Right hindlimb (tissue), 1 donor: Measurements from ENCODE around the gene PGAM5.
"Not testable (repeated sequence)": the region's sequence is repeated elsewhere in the genome, so short reads cannot be mapped to it uniquely, and the experiment has no call there.

ENCODE experiments used
- DNase-seq: peaks from one replicate; pipeline ENCODE4 v3.0.0-alpha.2; 2018

PGAM5 gene

DNA sequence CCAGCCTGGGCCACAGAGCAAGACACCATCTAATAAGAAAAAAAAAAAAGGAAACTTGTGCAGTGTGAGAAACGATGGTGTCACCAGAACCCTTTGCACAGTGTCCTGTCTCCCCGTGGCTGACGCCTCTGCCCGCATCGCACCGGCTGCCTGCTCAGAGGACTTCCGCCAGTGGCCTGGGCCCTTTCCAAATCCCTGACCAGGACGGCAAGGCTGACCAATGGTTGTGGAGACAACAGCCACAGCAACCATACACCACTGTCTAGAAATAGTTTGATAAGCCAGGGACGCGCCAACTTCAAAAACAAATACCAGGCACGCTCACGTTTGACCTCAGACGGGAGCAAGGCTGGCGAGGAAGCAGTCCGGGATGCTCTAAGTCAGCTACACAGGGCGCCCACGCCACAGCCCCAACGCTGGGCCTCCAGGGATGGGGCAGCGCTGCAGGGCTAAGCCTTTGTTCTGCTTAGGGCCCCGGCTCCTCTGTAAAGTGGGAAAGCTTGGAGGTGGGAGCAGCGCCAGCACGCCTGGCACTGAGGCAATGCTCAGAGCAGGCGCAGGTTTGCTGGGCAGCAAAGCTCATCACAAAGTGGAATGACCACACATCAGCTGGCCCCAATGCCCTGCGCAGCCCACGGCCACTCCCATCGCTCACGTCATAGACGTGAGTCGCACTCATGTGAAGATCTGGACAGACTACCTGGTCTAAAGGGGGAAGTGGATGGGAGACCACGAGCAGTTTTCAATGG, 12.5 kb downstream of the PGAM5 start:
- no peak for DNase-seq

DNA sequence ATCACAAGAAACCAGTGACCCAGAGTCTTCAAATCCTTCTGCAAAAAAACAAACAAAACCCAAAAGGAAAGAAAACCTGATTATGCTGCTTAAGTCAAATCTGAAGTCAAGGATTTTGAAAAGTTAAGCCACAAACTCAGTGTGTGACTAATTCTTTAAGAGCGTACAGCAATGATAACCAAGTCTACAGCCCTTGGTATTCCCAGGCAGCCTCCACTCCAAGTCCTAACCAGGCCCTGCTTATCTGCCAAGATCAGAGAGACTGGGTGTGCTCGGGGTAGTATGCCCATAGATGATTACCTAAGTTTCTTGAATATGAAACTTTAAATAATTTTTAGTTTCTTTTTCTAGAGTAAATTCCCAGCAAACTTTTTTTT, 13.1 kb downstream of the PGAM5 start:
- DNase-seq = no peak

DNA sequence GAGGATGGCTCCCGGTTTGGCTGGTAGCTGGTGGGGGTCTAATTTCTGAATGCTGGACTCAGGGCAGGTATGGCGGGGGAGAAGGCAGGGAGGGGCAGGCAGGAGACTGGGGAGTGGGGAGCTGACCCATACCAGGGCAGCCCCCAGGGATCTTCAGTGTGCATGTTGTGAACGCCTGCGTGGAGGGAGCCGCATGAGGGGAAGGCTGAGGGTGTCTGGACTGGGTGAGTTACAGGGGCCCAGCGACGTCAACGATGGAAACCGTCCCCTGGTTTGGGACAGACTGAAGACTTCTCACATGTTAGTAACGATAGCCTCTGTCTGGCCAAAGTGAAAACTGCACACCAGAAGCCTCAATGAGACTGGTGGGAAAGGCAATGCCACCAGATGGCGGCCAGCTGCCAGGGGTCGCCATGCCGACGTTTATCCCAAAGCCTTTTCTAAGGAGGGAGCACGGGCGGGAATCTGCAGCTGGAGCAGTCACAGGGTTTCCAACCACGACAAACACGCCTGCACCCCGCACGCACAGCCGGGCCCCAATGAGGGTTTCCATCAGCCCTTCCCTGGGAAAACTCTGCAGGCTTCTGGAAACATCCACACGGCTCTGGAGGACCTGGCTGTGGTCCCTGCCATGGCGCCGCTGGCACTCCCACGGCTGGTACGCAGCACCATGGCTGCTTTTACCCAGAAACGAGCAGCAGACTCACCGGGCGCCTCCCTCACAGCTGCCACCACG, 14.0 kb downstream of the PGAM5 start:
- DNase-seq = peak; percentile 62

DNA sequence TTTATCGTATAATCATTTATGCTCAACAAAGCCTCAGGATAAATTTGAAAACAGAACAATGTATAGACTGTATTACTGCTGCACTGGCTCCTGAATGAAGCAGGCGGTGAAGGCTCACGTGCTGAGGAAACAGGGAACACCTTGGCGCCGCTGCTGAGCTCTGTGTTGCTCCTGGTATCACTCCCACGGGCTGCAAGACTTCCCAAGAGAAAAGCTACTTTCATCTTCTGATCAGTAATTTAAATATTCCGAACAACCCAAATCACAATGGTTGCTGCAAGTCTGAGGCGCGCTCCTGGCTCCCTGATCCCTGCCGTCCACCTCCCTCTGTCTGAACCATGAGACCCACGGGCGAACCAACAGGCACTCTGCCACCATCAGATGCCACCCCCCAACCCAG, 15.7 kb downstream of the PGAM5 start:
- DNase-seq = no peak

DNA sequence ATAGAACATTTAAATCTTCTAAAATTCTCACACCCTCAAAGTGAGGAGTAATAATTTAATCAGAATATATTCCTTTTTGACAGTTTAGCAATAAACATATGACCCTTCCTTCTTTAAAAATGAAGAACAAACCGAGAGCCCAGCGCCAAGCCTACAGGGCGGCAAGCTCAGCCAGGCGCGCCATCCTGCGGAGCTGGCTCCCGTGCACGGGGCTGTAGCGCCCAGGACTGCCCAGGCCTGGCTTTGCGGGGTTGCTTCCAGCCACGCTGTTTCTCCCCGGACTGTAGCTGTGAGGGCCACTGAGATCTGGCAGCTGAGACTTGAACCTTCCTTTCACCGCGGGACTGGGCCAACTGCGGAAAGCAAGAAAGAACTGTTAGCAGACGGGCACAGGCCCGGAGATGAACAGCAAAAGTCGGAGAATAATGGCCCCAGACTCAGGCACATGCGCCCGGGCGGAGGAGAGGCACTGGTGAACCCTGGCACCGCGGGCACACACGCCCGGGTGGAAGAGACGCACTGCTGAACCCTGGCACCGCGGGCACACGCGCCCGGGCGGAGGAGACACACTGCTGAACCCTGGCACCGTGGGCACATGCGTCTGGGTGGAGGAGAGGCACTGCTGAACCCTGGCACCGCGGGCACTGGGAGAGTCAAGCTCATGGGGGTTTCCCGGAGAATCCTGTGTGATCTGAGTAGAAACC, 16.6 kb downstream of the PGAM5 start:
- no peak for DNase-seq

DNA sequence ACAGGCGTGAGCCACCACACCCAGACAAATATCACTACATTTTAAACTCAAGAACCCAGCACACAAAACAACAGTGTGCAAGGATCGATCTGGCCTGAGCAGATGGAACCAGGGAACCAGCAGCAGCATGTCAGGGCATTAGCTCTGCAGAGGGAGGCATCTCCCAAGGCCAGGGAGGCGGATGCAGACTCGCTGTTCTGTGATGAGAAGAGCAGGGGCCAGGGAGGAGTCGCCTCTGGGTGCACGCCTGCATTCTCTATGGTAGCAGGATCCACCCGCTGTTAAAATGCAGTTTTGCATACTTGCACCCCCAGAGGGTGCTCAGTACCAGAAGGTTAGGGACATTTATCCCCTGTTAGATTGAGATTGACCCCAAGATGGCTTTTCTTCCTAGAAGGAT, 17.9 kb downstream of the PGAM5 start:
- DNase-seq = no peak

DNA sequence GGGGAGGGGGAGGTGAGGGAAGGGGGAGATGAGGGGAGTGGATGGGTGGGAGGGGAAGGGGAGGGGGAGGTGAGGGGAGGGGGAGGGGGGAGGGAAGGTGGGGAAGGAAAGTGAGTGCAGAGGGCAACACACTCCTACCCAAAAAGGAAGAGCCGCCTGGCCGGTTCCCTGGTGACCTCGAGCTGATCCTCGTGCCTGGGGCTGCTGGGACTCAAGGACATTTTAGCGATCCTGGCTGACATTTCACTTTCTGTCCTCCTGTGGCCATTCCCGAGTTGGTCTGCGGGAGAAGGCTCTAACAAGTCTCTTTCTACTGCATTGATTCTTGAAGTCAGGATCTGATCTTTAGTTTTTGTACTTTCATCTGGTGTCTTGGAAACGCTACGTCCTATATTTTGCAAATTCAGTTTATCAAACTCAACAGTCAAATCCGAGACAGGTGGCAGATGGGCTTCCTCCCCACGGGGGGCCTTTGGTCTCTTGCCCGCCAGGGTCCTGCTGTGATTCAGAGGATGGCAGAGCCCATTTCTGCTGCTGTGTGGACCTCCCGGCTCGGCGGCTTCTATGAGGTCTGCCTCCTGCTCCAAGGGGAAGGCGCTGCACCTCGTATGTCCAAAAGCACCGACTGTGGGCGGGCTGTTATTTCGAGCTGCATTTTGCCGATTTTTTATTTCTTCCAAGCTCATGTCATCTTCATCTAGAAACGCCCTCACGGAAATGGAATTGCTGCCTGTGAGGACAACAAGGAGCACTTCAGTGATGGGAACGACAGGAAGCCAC, 19.1 kb downstream of the PGAM5 start:
- DNase-seq = no peak

DNA sequence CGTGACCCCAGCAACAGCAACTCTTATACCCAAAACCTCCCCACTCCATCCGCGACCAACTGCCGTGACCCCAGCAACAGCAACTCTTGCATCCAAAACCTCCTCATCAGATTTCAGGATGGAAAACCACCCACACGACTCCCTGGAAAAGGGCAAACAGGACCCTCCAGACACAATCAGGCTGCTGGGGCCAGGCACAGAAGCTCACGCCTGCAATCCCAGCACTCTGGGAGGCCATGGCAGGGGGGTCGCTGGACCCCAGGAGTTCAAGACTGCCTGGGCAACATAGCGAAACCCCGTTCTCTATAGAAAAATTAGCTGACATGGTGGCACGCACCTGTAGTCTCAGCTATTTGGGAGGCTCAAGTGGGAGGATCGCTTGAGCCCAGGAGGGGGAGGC, 19.7 kb downstream of the PGAM5 start:
- no peak for DNase-seq

DNA sequence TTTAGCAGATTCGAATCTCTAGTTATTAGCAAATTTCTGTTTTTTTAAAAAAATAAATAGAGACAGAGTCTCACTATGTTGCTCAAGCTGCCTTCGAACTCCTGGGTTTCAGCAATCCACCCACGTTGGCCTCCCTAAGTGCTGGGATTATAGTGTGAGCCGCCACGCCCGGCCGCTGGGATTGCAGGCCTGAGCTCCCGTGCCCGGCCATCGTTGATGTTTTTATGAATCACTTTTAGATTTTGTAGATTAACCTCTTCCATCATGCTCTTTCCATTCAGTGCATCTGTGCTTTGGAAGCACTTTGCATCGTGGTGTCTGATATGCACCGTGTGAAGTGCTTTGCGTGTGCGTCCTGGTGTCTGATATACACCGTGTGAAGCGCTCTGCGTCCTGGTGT, 20.9 kb downstream of the PGAM5 start:
- DNase-seq = no peak

DNA sequence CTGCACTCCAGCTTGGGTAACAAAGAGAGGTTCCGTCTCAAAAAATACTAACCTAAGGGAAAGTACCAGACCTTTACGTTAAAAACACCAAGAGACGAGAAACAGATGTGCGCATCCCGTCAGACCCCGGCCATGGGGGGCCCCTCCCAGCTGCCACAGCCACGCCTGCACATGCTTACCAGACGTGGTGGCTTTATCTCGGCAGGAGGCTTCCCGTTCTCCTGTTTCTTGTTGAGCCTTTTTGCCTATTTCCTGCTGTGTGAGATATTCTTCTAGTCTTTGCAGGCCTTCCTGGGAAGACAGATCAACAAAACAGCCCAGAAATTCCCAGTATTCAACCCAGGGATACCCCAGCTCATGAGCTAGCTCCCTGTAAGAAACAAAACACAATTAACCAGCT, 23.6 kb downstream of the PGAM5 start:
- no peak for DNase-seq

DNA sequence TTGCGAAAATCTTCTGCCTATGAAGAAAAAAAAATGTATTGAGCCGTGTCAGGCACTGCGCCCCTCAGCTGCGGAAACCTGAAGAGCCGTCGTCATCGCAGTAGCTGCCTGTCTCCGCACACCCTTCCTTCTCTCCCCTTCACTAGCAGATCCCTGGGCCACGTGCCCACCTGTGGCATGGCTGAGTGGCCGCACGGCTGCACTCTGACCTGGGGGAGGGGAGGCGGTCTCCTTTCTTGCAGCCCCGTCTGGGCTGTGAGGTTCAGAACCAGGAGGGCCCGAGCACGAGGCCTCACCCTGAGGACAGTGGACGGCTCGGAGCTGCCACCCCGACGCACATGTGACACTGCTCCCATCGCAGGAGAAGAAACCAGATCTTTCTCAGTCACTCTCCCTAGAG, 24.9 kb downstream of the PGAM5 start:
- DNase-seq = no peak

DNA sequence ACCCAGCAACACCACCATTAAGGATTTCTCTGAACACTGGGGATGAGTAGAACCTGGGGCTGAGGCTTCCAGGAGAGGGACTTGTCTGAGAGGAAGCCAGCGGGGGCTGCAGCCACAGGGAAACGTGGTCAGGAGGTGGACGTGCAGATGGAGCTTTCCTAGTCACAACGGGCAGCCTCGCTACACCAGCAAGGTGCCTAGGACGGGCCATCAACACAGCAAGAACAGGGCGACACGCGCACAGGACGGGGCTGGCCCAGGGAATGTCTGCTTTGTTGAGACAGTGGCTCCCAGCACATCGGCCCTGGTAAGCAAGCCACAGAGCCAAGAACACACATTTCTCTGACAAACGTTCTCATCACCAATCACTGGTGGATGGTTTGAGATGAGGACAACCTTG, 25.7 kb downstream of the PGAM5 start:
- DNase-seq = no peak

DNA sequence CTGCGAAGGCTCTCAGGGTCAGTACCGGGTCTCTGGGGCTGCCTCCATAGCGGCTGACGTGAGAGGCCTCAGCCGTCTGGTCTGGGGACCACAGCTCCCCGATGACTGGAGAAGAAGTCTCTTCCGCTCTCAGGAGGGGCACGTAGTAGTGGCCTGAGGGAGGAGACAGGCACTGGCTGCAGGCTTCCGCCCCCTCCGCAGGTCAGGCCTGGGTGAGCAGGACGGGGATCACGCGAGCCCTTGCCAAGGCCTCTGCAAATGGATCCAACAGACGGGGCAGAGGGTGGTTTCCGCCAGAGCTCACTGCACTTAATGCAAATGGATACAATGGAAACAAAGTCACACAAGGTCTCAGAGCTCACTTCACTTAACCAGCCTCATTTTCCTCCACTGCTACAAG, 26.3 kb downstream of the PGAM5 start:
- DNase-seq = no peak

DNA sequence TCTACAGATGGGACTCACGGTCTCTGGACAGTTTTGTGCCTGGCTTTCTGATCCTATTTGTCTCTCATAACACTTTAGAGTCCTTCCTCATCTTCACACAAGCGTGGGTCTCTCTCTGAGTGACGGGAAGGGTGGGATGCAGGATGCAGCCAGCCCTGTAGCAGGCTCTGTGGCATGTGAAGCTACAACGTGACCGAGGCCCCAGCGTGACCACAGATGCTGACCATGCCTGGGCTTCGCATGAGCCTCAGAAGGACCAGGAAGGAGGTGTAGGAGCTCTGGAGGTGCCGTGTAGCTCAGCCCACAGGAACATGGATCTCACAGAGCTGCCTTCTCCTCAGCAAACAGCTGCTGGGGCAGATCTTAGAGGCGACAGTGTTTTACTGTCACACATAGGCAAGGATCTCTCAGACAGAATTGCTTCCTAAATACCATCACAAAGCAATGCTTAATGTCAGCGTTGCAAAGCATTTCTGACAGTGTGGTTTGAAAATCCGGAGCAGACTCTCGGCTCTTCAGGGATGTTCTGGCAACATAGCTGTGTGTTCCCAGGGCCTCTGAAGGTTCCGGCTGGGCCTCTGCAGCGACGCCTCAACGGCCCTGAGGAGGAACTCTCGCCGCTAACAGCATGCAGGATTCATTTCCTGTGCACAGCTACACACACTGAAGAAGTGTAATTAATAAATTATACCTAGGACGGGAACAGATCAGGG, 29.1 kb downstream of the PGAM5 start:
- no peak for DNase-seq

DNA sequence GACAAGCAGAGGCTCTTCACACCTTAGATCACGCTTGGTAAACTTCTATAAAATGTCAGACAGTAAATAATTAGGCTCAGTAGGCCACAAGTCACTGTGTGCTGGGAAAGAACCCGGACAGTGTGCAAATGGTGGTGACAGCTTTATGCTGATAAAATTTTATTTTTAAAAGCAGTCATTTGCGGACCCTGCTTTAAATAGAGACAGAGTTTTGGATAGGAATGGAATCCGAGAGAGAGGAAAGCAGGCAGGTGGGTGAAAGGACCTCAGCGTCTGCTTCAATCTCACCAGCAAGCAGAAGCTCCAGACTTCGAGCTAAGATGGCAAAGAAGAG, 29.6 kb downstream of the PGAM5 start:
- no peak for DNase-seq

DNA sequence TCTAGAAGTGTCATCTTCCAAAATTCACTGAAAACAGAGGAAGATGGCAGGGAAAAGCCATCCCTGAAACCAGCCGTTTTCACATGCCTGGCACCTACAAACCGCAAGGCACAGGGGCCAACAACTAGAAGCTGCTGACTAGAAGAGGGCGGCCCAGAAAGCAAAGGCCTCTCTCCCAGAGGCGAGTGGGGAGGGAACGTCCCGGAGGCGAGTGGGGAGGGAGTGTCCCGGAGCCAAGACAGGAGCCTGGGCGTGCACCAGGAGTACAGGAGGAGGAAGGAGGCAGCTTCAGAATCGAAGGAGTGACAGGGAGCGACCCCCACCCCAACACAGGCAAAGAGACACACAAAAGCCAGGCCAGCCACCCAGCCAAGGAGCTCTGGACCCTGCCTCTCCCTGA, 30.0 kb downstream of the PGAM5 start:
- DNase-seq = no peak

DNA sequence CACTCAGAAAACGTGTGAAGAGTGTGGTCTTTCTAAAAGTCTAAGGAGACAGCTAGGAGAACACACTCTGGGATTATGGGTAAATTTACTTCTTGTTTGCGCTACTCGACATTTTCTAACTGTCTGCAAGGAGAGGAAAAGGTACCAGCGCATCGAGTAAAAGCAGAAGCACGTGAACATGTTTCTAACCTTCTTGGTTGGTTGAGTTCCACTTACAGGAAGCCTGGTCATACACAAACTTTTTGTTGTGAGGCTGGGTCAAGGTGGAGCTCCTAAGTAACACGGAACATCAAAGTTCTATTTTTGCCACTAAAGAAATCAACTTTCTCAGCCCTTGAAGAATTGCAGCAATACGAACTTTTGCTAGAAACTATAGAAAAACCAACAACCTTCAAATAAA, 31.0 kb downstream of the PGAM5 start:
- DNase-seq = no peak

DNA sequence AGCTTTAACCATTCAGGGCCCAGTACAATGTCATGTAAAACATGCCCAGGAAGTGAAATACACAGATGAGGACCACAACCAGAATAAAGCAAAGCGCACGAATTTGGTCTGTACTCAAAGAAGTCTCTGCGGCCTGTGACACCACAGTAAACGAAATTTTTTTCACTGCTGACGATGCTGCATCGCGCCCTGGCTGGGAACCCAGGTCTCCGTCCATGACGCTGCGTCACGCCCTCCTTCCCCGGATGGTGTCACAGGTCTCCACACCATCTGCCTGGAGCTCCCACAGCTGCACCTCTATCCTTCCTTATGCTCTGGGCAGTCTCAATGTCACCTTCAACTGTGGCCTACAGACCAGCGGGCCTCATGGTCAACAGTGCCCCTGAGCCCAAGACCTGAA, 33.2 kb downstream of the PGAM5 start:
- no peak for DNase-seq

DNA sequence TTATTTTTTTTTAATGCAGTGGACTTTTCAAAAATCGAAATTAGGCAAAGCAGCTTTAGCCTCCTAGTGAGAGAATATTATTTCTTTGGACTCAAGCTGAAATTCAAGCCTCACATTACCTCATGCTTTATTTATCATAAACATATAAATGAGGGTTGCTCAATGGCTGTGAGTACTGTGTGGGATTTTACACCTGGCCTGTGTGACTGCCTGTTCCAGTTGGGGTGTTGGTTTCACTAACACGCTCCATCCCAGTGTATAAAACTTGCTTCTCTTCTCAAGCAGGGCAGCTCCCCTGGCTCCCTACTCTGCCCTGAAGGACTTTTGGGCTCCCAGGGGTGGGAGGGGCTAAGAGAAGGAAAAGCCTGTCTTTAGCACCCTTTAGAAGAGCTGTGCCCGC, 36.0 kb downstream of the PGAM5 start:
- DNase-seq = no peak

DNA sequence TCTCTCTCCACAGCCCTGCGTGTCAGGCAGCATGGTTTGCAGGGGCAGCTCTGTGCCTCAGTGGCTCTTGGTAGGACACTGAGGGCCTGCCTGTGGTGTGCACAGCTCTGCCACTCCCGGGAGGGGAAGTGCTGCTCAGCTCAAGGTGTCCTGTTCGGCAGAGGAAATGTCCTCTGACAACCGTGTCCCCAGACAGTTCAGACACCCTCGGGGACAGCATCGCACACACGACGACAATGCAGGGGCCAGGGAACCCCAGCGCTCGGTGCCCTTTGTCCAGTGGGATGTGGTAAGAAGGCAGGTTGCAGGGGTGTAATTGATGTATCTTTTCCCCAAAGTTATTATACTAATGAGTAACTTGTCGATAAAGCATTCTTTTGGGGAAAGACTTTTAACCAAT, 36.8 kb downstream of the PGAM5 start:
- no peak for DNase-seq

DNA sequence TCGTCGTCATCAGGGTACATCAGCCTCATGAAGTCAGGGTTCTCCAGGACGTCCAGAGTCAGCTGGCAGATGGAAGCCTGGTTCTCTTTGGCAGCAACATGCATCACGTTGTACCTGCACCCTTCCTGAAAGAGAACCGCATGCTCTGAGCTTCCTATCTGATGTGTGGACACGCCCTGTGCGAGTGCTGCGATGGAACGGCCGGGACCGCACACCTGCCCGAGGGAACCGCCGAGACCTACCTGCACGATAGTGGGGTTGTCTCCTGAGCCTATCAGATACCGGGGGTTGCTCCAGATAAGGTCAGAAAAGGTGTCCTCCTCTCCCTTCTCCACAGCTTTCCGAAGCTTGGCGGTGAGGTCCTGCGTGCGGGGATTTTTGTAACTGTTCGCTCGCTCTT, 37.3 kb downstream of the PGAM5 start:
- no peak for DNase-seq

DNA sequence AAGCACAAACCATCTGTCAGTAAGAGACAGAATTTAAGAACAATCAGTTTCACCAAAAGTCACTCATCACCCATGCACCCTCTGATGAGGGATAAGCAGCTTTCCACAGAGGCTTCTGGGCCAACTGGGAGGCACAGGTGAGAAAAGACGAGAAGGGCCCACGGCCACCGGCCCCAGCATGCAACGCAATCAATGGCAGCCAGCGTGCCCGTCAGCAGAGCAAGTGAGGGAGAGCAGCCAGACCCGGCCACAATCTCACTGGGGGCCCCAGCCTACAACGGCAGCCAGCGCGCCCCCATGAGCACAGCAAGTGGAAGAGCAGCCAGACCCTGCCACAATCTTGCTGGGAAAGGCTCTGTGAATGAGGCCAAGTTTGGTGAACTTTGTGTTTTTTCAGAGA, 37.7 kb downstream of the PGAM5 start:
- no peak for DNase-seq

DNA sequence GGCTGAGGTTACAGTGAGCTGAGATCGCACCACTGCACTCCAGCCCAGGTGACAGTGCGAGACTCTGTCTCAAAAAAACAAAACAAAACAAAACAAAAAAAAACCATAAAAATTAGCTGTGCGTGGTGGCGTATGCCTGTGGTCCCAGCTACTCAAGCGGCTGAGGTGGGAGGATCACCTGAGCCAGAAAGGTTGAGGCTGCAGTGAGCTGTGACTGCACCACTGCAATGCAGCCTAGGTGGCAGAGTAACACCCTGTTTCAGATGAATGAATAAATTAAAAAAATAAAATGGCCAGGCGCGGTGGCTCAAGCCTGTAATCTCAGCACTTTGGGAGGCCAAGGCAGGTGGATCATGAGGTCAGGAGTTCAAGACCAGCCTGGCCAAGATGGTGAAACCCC, 43.0 kb downstream of the PGAM5 start:
- DNase-seq = not testable (repeated sequence)
